GM13977 (cell line): ENCODE results near the gene ACOT7.

Experiments used
- DNase-seq: peaks from one replicate; pipeline ENCODE4 v3.0.0; 2012; ENCODE audit warnings: low spot score
- in situ Hi-C: fragments of 300-500 bp; cut with MboI; formaldehyde crosslinking; loops from one replicate; pipeline ENCODE4 v1.12.0; 2022; ENCODE audit warnings: low sequenced_read_pairs, low pct_unique_long_range_greater_than_20kb, mixed read lengths, inconsistent platforms; ENCODE audit not compliant: unreplicated experiment
- TF ChIP-seq, protein P1 (sequence below): IDR thresholded peaks from 2 replicates; pipeline ENCODE4 v1.5.1; 2012; ENCODE audit warnings: mild to moderate bottlenecking, control low read depth; ENCODE audit not compliant: insufficient read depth; ENCODE audit errors: extremely low read depth, missing control alignments

ACOT7 gene

DNA sequence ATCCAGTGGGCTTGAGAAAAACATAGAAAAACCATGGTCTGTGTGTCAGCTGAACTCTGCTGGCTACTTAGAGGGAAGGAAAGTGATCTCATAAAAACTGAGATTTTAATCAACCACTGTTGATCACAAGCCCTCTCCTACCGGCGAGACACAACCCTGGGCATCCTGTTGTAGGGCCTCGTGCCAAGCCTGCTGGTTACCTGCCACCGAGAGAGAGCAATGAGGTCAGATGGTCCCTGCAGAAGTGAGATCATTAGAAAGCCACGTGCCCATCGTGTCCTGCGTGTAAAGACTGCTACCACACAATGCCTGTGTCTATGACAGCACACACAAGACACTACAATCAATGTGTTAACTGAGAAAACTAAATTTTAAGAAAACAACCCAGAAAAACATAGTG, 91.0 kb downstream of the ACOT7 start:
- TF ChIP-seq, protein P1, sequence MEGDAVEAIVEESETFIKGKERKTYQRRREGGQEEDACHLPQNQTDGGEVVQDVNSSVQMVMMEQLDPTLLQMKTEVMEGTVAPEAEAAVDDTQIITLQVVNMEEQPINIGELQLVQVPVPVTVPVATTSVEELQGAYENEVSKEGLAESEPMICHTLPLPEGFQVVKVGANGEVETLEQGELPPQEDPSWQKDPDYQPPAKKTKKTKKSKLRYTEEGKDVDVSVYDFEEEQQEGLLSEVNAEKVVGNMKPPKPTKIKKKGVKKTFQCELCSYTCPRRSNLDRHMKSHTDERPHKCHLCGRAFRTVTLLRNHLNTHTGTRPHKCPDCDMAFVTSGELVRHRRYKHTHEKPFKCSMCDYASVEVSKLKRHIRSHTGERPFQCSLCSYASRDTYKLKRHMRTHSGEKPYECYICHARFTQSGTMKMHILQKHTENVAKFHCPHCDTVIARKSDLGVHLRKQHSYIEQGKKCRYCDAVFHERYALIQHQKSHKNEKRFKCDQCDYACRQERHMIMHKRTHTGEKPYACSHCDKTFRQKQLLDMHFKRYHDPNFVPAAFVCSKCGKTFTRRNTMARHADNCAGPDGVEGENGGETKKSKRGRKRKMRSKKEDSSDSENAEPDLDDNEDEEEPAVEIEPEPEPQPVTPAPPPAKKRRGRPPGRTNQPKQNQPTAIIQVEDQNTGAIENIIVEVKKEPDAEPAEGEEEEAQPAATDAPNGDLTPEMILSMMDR = no peak
- DNase-seq = no peak
- in situ Hi-C loops = no loop called here

GRCh38 chr1:6301526-6301925, 92.0 kb downstream of the ACOT7 start:
- TF ChIP-seq, protein P1 = no peak
- DNase-seq = no peak
- in situ Hi-C loops = no loop called here

- TF ChIP-seq, protein P1 = no peak
- DNase-seq = no peak
- in situ Hi-C loops = no loop called here
Measured at GRCh38 chr1:6300342-6301048, 93.1 kb downstream of the ACOT7 start.

DNA sequence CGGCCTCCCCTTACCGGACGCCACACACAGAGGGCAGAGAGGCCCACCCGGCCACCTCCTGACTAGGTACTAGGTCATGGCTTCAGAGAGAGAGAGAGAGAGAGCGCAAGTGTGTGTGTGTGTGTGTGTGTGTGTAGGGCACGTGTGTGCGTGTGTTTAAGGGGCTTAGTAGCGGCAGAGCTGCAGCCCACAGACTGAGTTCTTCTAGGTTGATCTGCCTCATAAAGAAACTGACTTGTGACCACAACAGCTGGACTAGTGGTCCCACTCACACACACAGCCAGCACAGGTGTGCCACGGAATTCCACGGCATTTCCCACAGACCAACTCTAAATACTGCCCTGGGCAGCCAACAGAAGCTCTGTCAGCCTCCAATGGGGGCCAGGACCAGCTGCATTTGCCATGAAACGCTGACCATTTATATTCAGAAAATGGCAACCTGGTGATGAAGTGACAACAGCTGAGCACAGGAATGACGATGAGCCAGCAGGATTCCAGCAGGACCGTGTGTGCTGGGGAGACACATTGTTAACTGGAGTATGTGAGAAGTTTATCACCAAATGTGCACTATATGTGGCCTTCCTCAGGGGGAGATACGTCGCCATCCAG, 93.9 kb downstream of the ACOT7 start:
- TF ChIP-seq, protein P1 = no peak
- in situ Hi-C loops = no loop called here
- no peak for DNase-seq

- TF ChIP-seq, protein P1 = no peak
- no peak for DNase-seq
Measured at GRCh38 chr1:6298940-6299465, 94.6 kb downstream of the ACOT7 start.

GRCh38 chr1:6298530-6298929, 95.0 kb downstream of the ACOT7 start:
- TF ChIP-seq, protein P1 = no peak
- DNase-seq = no peak
- in situ Hi-C loops = no loop called here

More at GRCh38 chr1:6298940-6299465, 94.6 kb downstream of the ACOT7 start:
- in situ Hi-C loops = no loop called here
